Measurements from ENCODE around the gene RNF130.
A peak's percentile ranks its signal among the peaks of the same experiment; 100 is the strongest.

Gene RNF130

DNA sequence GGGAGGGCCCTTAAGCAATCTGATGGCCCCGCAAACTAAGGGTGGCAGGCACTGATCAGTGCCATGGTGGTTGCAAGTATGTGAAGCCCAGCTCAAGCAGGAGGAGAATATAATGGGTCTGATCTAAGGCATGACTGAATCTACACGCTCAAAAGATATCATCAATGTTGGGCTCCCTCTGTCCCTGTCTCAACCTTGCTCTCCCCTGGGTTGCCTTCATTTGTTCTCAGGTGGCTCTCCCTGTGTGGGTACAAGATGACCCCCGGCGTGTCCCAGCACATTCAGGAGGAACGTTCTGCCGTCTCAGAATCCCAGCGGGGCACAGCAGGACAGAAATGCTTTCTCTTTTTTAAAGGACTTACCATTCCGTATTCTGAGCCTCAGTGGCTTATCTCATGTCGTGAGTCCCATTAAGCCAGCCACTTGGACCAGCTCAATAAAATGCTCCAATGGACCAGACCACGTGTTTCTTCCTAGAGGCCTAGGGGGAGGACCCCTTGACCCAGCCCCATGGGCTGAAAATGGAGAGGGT lies 12.0 kb upstream of the RNF130 start:
- no peak for DNase-seq

DNA sequence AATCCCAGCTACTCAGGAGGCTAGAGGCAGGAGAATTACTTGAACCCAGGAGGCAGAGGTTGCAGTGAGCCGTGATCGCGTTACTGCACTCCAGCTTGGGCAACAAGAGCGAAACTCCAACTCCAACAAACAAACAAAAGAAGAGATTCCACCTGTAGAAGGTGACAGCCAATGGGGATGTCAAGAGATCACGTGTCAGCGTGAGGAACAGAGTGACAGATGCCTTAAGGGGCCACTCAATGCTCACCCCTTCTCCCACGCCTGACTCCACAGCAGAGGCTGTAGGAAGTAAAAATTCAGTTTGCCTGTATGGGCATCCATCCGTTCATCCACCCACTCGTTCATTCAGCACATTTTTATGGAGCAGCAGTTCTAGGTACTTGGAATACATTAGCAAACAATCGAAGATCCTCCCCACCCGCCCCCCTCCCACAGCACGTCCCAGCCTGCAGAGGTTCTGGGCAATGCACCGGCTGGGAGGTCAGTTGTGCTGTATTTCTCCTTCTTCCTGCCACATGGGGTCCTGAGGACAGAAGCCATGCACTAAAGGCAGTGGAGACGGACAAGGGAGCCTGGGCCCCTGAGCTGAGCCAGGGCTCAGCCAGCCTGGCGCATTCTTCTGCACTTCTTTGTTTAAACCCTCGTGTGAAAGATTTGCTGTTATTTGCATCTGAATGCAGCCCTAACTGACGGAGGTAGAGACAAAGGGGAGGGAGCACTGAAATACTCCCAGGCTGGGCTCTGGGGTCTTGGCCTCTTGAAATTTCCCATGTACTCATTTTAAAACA lies 11.3 kb upstream of the RNF130 start:
- DNase-seq: no peak

DNA sequence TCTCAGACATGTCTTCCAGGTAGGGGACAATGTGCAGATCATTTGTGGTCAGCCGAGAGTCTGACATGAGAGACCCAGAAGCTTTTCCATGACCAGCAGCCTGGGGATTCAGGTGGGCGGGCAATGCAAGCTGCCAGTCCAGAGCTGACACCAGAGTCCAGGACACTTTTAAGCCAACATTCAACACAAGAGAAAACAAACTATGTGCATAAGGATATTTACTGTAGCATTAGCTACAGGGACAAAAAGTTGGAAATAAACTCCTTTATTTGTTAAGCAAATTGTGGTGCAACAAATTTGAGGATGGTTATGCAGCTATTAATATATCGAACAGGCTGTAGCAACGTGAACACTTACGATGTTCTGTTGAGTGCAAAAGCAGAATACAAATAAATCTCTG lies 9.9 kb upstream of the RNF130 start:
- no peak for DNase-seq

DNA sequence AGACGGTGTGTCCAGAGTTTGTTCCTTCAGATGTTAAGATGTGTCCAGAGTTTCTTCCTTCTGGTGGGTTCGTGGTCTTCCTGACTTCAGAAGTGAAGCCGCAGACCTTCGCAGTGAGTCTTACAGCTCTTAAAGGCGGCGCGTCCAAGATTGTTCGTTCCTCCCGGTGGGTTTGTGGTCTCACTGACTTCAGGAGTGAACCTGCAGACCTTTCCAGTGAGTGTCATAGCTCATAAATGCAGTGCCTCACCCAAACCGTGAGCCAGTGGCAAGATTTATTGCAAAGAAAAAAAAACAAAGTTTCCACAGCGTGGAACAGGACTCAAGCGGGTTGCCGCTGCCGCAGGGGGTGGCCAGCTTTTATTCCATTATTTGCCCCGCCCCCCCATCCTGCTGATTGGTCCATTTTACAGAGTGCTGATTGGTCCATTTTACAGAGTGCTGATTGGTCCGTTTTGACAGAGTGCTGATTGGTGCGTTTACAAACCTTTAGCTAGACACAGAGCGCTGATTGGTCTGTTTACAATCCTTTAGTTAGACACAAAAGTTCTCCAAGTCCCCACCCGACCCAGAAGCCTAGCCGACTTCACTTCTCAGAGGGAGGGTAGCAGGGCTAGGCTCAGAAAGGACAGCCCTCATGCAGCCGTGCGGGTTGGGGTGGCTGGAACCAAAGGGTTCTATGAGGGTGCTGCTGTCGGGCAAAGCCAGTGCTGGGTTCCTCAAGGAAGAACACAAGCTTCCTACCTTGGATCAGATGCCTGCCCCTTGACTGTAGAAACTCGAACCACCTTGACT lies 9.1 kb upstream of the RNF130 start:
- DNase-seq: no peak

DNA sequence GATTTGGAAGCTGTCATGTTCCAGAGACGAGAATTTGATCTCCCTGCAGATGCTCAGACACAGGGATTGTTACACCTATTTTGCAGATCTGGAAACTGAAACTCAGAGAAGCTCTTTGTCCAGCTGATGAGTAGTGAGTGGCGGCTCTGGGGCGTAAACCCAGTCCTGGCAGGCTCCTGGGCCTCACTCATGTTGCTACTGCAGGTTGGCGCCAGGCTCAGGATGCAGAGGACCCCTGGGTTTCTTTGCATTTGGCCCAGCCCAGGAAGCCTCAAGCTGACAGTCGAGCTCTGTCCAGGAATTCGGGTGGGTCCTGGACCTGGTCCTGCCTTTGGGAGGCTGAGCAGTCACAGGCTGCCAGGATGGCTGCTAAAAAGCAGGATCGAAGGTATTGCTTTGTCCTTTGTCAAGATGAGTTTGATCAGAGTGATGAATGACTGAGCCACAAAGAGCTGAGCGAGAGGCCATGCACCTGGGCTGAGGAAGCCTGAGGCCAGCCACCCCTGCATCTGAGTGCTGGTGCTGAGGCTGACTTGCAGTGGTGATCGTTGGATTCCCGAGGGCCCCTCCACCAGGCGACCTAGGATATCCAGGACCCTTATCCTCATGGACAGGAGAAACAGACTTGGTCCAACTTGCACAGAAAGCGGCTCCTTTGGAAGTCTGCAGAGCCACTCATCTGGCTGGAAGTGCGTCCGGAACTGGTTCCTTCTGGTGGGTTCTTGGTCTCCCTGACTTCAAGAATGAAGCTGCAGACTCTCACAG lies 8.3 kb upstream of the RNF130 start:
- no peak for DNase-seq

DNA sequence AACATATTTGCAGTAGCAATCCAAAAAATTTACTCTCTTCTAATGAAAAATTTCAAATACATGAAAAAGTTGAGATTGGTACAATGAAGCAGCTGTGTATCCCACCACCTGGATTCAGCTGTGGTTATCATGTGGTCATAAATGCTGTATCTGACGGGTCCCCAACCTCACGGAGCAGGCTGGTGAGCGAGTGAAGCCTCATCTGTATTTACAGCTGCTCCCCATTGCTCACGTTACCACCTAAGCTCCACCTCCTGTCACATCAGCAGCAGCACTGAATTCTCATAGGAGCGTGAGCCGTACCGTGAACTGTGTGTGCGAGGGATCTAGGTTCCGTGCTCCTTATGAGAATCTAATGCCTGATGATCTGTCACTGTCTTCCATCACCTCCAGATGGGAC lies 6.8 kb upstream of the RNF130 start:
- DNase-seq: no peak

DNA sequence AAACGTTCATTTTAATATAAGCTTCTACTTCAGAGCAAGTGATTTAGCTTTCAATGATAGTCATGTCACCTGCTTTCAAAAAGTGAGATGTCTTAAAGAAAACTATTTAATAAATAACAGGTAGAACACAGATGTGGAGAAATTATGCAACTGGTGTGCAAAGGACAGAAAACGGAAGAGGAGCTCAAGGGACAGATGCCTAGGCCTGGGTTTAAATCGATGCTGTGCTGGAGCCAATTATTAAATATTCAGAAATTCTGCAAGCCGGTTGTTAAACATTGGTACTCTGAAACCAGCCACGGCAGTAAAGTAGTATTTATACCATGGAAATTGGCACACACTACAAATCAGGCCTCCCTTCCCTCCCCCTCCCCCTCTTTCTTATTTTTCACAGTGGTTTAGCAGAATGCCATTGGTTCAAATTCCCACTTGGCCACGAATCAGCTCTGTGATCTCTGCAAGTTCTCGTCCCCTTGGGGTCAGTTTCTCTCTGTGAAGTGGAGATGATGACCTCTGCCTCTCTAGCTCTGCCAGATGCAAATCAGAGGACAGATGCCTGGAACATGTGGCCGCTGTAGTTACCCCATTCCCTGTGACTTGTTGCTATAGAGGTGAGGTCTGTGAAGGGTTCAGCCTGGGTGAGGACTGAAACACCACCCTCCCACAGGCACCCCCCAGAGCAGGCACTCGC lies 6.2 kb upstream of the RNF130 start:
- DNase-seq: no peak

DNA sequence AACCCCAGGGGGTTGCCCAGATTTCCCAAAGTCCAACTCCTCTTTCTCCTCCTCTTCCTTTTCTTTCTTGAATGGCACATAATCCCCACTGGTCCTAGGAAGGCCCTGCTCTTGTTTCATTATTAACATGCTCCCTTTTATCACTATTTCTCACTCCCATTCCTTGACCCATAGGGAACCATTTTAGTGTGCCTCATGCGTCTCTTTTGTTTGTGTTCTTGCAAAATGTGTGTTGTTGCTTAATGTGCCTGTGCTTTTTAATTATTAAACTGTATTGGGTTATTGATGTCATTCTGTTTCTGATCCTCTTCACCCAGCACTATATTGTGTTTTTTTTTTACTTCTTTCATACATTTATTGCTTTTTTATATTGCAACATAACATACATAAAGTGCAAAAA lies 4.1 kb upstream of the RNF130 start:
- no peak for DNase-seq

DNA sequence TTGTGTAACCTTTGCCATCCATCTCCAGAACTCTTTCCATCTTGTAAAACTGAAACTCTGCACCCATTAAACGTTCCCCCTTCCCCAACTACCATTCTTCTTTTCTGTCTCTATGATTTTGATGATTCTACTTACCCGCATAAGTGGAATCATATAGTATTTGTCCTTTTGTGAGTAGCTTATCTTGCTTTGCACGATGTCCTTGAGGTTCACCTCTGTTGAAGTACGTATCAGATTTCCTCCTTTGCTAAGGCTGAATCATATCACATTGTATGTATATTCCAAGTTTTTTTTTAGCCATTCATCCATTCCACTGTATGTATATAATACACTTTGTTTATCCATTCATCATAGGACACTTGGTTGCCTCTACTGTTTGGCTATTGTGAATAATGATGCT lies 2.9 kb upstream of the RNF130 start:
- DNase-seq: no peak

DNA sequence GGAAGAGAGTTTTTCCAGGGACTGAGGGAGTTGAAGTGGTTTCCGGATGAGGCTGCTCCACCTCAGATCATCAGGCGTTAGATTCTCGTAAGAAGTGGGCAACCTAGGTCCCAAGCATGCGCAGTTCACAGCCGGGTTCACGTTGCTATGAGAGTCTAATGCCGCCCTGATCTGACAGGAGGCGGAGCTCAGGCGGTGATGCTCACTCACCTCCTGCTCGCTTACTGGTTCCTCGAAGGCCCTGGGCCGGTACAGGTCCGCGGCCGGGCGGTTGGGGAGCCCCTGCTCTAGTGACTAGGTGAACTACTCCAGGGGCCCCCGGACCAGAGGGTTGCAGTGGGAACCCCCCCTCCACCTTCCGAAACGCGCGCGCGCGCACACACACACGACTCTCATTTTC lies 997 bp upstream of the RNF130 start:
- DNase-seq: no peak

DNA sequence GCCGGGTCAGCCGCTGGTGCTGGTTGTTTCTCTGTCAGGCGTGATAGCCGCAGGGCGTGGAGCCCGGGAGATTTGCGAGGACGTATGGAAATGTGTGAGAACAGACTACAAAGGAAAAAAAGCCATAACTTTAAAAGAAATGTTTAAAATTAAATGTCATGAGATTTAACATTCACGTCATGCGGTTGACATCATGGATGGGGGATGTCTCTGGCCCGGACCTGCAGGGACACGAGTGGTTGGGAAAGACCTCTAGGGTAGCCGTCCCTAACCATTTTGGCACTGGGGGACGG lies 643 bp upstream of the RNF130 start:
- DNase-seq: no peak

DNA sequence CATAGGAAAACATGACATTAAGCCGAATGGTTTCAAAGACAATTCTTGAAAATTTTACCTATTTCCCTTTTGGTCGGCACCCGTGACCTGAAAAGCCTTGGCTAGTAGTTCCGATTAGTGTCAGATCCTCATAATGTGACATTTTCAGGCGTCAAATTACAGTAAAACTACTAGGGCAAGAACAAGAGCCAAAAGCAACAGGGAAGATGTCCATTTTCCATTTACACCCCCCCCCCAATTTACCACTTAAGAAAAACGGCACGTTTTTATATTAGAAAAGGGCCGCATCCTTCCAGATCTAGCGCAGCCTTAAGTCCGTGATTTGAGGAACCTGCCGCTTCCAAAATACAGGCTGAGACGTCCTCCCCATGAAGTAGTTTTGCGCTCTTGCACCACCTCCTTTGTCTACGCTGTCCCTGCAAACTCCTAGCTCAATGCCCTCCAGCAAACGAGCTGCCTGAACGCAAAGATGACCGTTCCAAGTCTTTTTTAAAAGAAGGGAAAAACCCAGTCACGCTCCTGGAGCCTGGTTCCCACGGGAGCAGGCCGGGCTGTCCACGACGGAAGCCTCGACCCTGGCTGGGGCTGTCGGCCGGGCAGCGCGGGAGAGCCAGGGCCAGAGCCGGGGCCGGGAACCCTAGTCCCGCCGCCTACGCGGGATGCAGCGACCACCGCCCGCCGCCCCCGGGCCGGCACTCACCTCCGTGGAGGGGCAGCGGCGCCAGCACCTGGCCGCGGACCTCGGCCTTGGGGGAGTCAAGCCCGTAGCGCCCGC lies 616 bp downstream of the RNF130 start:
- DNase-seq: peak; percentile 8

DNA sequence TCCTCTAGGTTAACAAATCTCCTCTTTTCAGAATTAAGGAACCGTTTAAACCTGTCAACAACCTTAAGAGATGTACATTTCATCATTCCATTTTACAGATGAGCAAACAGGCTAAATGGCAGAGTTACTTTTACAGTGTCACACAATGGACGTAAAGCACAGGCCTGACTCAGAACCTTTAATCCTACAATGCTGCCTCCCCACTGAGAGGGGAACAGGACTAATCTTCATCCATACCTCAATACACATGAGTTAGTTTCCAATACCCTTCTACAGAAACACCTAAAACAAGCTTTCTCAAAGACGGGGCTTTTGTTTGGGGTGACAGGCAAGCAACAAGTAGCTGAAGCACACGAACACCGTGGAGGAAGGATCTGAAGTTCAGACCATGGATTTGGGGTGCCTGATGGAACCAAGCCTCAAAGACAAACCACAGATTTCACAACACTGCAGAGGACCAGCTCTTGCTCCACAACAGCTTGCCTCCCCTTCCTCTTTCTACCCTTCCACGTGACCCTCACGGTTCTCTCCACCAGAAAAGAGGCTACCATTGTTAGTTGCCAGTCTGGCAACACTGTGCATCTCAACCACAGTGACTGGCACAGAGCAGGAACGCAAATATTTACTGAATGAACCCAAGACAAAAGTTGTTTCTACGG lies 1.8 kb downstream of the RNF130 start:
- DNase-seq: no peak

DNA sequence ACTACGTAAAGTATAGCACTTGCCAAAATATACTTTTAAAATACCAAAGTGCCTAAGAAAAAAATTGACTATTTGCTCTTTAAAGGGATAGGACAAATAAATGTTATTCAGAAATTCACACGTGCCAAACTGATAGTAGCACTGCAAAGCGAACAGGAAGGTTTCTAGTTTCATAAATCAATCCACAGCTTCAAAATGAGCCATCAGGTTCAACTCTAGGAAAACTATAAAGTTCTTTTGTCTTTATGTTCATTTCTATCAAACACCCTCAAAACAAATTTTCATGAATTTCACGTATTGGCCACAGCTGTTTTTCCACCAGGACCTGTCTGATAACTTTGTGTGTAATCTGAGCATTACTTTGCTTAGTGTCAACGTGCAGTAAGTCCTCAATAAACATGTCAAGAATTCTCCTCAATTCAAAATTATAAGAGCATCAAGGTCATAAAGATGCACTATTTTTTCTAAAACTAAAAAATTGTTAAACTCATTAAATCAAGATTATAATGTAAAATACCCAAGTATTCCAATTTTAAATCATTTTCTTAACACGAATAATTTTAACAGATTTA lies 3.0 kb downstream of the RNF130 start:
- DNase-seq: no peak

DNA sequence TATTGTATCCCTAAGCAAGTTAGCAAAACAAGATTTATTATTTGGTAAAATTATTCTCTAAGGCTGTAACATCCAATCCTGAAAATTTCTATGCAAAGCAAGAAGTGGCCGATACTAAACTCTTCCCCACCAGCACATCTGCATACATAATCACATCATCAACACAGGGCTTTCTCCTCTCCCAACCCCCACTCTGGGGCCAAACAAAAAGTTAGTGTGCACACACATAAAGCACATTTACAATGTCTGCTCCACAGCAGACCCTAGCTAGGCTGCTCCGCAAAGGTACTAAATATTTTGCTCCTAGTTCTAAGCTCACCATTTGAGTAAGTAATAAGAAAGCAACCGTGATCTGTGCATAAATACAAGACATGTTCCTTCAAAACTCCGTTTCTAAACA lies 3.6 kb downstream of the RNF130 start:
- no peak for DNase-seq

DNA sequence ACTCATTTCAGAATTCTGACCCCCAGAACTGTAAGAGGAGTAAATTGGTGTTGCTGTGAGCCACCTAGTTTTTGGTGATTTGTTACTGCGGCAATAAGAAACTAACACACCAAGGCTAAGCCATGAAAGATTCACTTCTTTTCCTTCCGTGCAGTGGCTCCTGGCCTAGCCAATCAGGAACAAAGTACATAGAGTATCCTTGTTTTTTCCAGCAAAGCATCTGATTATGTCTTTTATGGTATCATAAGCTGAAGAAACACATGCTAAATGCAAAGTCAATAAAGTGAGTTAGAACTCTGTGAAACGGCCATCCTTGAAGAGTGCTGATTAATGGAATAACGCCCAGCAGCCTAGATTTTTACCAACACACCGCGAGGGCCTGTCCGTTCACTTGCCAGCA lies 11.4 kb downstream of the RNF130 start:
- no peak for DNase-seq

DNA sequence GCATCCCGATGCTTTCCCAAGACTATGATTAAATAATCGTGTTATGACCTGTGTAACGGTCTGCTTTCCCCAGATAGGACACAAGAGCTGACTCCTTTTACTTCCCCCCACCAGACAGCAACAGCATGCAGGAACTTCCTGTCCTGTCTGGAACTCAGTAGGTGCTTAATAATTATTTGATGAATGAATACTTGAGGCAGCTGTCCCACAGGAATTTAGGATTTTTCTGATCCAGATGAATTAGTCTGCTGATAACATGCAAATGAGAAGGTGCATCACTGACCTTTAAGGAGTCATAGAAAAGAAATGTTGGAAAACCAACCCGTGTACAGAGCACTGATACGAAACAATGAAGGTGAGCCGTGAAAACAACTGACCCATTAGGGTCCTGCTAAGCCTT lies 12.2 kb downstream of the RNF130 start:
- no peak for DNase-seq

DNA sequence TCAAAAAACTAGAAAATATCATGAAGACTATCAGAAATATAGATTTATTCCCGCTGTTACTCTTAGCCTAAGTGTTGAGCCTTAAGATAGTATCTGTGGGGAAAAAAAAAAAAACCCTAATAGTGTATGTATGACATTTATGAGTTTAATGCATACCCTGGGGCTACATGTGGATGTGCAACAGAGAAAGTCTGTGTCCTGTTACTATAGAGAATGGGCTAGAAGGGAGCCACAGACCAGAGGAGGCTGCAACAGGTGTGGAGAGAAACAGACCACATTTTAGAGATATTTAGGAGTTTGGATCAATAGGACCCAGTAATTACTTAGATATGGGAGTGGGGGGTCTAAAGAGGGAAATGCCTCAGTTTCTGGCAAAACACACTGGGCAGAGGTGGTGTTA lies 15.4 kb downstream of the RNF130 start:
- no peak for DNase-seq

DNA sequence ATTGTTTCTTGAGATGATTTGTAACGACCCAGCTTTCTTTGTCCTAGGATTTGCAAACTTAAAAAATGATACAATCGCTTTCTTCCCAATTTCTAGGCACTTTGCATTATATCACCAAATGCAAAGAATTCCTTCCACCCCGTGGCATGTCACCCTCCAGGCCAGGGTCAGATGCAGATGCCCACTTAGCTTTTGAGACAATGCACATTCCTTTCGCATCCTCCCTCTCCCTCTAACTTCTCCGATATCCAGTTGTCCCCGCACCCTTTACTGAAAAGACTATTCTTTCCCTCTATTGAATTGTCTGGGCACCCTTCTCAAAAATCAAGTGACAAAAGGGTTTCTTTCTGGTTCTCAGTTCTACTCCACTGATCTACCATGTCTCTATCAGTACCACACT lies 17.3 kb downstream of the RNF130 start:
- DNase-seq: no peak

DNA sequence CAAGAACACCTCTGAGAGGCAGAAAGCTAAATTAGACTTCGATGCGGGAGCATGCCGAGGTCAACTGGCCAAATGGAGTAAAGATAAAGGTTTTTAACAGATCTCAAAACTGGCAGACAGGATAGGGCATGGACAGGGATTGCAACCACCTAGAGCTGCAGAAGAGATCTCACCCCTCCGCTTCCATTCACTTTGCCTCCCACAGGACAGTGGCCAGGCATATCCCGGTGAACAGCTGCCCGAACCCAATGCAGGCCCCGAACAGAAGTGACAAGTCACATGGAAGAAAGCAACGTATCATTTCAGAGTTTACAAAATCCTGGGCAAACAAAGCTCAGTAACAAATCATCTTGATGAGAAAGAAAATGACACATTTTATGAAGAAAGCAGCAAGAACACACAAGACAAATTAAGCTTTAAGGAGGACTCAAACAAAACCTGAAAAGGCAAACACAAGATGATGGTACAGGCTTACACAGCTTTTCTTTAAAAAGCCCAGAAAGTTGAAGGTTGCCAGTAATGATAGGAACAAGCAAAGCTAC lies 18.4 kb downstream of the RNF130 start:
- no peak for DNase-seq

DNA sequence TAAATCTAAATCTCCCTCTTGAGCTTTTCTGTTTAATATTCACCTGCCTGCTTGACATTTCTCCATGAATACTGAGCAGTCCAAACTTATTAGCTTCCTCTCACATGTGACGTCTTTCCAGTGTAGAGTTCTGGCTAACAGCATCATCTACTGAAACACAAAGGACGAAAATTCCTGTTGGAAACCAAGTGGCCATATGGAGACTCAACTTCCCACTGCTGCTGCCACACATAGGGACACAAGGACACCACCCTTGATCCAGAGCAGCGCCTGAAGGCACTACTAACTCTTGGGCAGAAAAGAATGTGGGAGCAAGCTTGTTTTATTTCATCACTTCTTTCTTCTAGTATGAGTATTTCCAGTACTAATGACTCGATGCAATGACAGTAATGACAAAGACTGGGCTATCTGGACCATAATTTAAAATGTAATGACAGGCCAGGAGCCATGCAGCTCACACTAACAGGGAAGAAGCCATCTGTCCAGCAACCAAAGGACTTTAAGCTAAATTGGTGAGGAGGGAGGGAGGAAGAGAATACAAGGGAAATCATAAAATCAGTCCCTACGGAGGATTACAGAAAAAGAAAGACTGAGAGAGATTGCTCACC lies 19.2 kb downstream of the RNF130 start:
- DNase-seq: no peak
